NCI-H2196 (cell line): Measurements from ENCODE around the gene CLASP1.
"Not testable (repeated sequence)": the region's sequence is repeated elsewhere in the genome, so short reads cannot be mapped to it uniquely, and the experiment has no call there.

Experiments
- DNase-seq: peaks from one replicate; lab custom pipeline; 2025; ENCODE audit not compliant: unreplicated experiment; lab: John Stamatoyannopoulos, UW

Gene CLASP1

GRCh38 chr2:121377646-121378045, 271.6 kb downstream of the CLASP1 start:
- DNase-seq, result no peak

- no peak for DNase-seq
These were observed 272.6 kb downstream of the CLASP1 start for GRCh38 chr2:121376535-121377250.

GRCh38 chr2:121375621-121376159, 273.6 kb downstream of the CLASP1 start:
- DNase-seq, result no peak

GRCh38 chr2:121374412-121375075, 274.7 kb downstream of the CLASP1 start:
- DNase-seq, result not testable (repeated sequence)

GRCh38 chr2:121372721-121373353, 276.4 kb downstream of the CLASP1 start:
- DNase-seq, result no peak

GRCh38 chr2:121372082-121372481, 277.2 kb downstream of the CLASP1 start:
- no peak for DNase-seq

GRCh38 chr2:121368836-121369235, 280.4 kb downstream of the CLASP1 start:
- DNase-seq, result no peak

- DNase-seq, result no peak
These were observed 281.1 kb downstream of the CLASP1 start for GRCh38 chr2:121368155-121368554.

- DNase-seq, result no peak
These were observed 281.9 kb downstream of the CLASP1 start for GRCh38 chr2:121367246-121367900.

- DNase-seq, result no peak
These were observed 283.2 kb downstream of the CLASP1 start for GRCh38 chr2:121366040-121366439.

GRCh38 chr2:121365061-121365460, 284.2 kb downstream of the CLASP1 start:
- DNase-seq, result no peak

GRCh38 chr2:121363632-121364420, 285.4 kb downstream of the CLASP1 start:
- DNase-seq, result no peak

GRCh38 chr2:121362774-121363173, 286.5 kb downstream of the CLASP1 start:
- no peak for DNase-seq

- no peak for DNase-seq
These were observed 287.0 kb downstream of the CLASP1 start for GRCh38 chr2:121362226-121362625.

GRCh38 chr2:121360566-121361300, 288.5 kb downstream of the CLASP1 start:
- DNase-seq, result no peak

GRCh38 chr2:121359716-121360565, 289.3 kb downstream of the CLASP1 start:
- DNase-seq, result no peak

GRCh38 chr2:121359170-121359569, 290.1 kb downstream of the CLASP1 start:
- DNase-seq, result no peak

- DNase-seq, result no peak
These were observed 291.0 kb downstream of the CLASP1 start for GRCh38 chr2:121358291-121358690.

- DNase-seq, result peak; percentile 85
These were observed 293.1 kb downstream of the CLASP1 start for GRCh38 chr2:121356058-121356640.
